Cardiac septum (tissue), 1 donor: ENCODE measurements around the gene AGBL4. TPM values are rescaled to one million over a fixed set of nuclear protein-coding genes. Genes with fewer than 3 reads are reported as not detected.

Experiments
- DNase-seq: peaks from one replicate; pipeline ENCODE4 v3.0.0-alpha.2; 2020; ENCODE audit warnings: low spot score
- intact Hi-C: fragments of 100-400 bp; cut with DNase I; formaldehyde crosslinking; loops from one replicate; pipeline ENCODE4 v1.14.0; 2022
- total RNA-seq: library from RNA; stranded (reverse); fragmentation: NEBNext Ultra II Directional; extraction: Animal tissue kit (Norgen Biotek cat#: 25700); gene quantifications from one replicate; pipeline ENCODE4 v1.2.1, GENCODE V29; 2021
- donor health status: DM: no; HTN: no; CAD: no.

Gene AGBL4
- total RNA-seq, 1 donor from 2014 or later = 0.32 TPM

GRCh38 chr1:48758976-48759375 lies 1264.8 kb downstream of the AGBL4 start:
- DNase-seq = no peak

GRCh38 chr1:48757363-48757762 lies 1266.4 kb downstream of the AGBL4 start:
- no peak for DNase-seq
- intact Hi-C loops = no loop called here

More at GRCh38 chr1:48758976-48759375, 1264.8 kb downstream of the AGBL4 start:
- intact Hi-C loops = no loop called here

- DNase-seq = no peak
- intact Hi-C loops = no loop called here
These were observed 1267.0 kb downstream of the AGBL4 start for GRCh38 chr1:48756683-48757316.

GRCh38 chr1:48753293-48753692 lies 1270.5 kb downstream of the AGBL4 start:
- intact Hi-C loops = no loop called here

GRCh38 chr1:48750109-48750508 lies 1273.6 kb downstream of the AGBL4 start:
- intact Hi-C loops = no loop called here
- DNase-seq = no peak

More at GRCh38 chr1:48753293-48753692, 1270.5 kb downstream of the AGBL4 start:
- no peak for DNase-seq

GRCh38 chr1:48749068-48749467 lies 1274.7 kb downstream of the AGBL4 start:
- no peak for DNase-seq
- intact Hi-C loops = no loop called here

GRCh38 chr1:48746906-48747305 lies 1276.8 kb downstream of the AGBL4 start:
- DNase-seq = no peak
- intact Hi-C loops = no loop called here

GRCh38 chr1:48744032-48744431 lies 1279.7 kb downstream of the AGBL4 start:
- intact Hi-C loops = no loop called here

GRCh38 chr1:48743480-48743879 lies 1280.3 kb downstream of the AGBL4 start:
- DNase-seq = no peak
- intact Hi-C loops = no loop called here

More at GRCh38 chr1:48744032-48744431, 1279.7 kb downstream of the AGBL4 start:
- DNase-seq = no peak

GRCh38 chr1:48741380-48741779 lies 1282.4 kb downstream of the AGBL4 start:
- no peak for DNase-seq
- intact Hi-C loops = no loop called here

- no peak for DNase-seq
- intact Hi-C loops = no loop called here
These were observed 1283.1 kb downstream of the AGBL4 start for GRCh38 chr1:48740621-48741020.

GRCh38 chr1:48739091-48739490 lies 1284.7 kb downstream of the AGBL4 start:
- intact Hi-C loops = no loop called here
- DNase-seq = no peak

GRCh38 chr1:48738356-48738755 lies 1285.4 kb downstream of the AGBL4 start:
- no peak for DNase-seq

GRCh38 chr1:48735796-48736195 lies 1288.0 kb downstream of the AGBL4 start:
- intact Hi-C loops = no loop called here
- DNase-seq = no peak

More at GRCh38 chr1:48738356-48738755, 1285.4 kb downstream of the AGBL4 start:
- intact Hi-C loops = no loop called here

- no peak for DNase-seq
- intact Hi-C loops = no loop called here
These were observed 1293.4 kb downstream of the AGBL4 start for GRCh38 chr1:48730164-48730910.

GRCh38 chr1:48728584-48728983 lies 1295.2 kb downstream of the AGBL4 start:
- intact Hi-C loops = no loop called here
- no peak for DNase-seq

- intact Hi-C loops = no loop called here
- no peak for DNase-seq
These were observed 1297.1 kb downstream of the AGBL4 start for GRCh38 chr1:48726557-48727215.

- intact Hi-C loops = no loop called here
- no peak for DNase-seq
These were observed 1297.6 kb downstream of the AGBL4 start for GRCh38 chr1:48726139-48726538.

- intact Hi-C loops = no loop called here
- no peak for DNase-seq
These were observed 1298.3 kb downstream of the AGBL4 start for GRCh38 chr1:48725341-48726046.

GRCh38 chr1:48720929-48721328 lies 1302.8 kb downstream of the AGBL4 start:
- DNase-seq = no peak
- intact Hi-C loops = no loop called here
